Ishikawa (cell line): Measurements from ENCODE around the gene CIITA.

ENCODE experiments used
- CEBPB ChIP-seq: IDR thresholded peaks from 2 replicates; pipeline ENCODE4 v1.6.1; 2012
- CREB1 ChIP-seq: IDR thresholded peaks from 2 replicates; pipeline ENCODE4 v1.6.1; 2012; ENCODE audit warnings: low read depth
- EGR1 ChIP-seq: IDR thresholded peaks from 2 replicates; pipeline ENCODE4 v1.6.1; 2012
- EP300 ChIP-seq: IDR thresholded peaks from 2 replicates; pipeline ENCODE4 v1.6.1; 2012; ENCODE audit warnings: borderline replicate concordance
- FOXM1 ChIP-seq: IDR thresholded peaks from 2 replicates; pipeline ENCODE4 v1.6.1; 2012; ENCODE audit warnings: low read depth, borderline replicate concordance
- NFIC ChIP-seq: IDR thresholded peaks from 2 replicates; pipeline ENCODE4 v1.6.1; 2012
- RAD21 ChIP-seq: IDR thresholded peaks from 2 replicates; pipeline ENCODE4 v1.6.1; 2012; ENCODE audit warnings: low read depth
- REST ChIP-seq: IDR thresholded peaks from 2 replicates; pipeline ENCODE4 v1.6.1; 2012; ENCODE audit warnings: low read depth, mild to moderate bottlenecking
- TAF1 ChIP-seq: IDR thresholded peaks from 2 replicates; pipeline ENCODE4 v1.6.1; 2012; ENCODE audit warnings: low read depth, mild to moderate bottlenecking
- TCF12 ChIP-seq: IDR thresholded peaks from 2 replicates; pipeline ENCODE4 v1.6.1; 2012; ENCODE audit warnings: low read depth
- TEAD4 ChIP-seq: IDR thresholded peaks from 2 replicates; pipeline ENCODE4 v1.6.1; 2012
- USF1 ChIP-seq: IDR thresholded peaks from 2 replicates; pipeline ENCODE4 v1.6.1; 2012
- YY1 ChIP-seq: IDR thresholded peaks from 2 replicates; pipeline ENCODE4 v1.6.1; 2012; ENCODE audit warnings: low read depth
- ZBTB7A ChIP-seq: IDR thresholded peaks from 2 replicates; pipeline ENCODE4 v1.6.1; 2012; ENCODE audit warnings: low read depth
- TF ChIP-seq, protein P1 (sequence below): IDR thresholded peaks from 2 replicates; pipeline ENCODE4 v1.6.1; 2012

CIITA gene

DNA sequence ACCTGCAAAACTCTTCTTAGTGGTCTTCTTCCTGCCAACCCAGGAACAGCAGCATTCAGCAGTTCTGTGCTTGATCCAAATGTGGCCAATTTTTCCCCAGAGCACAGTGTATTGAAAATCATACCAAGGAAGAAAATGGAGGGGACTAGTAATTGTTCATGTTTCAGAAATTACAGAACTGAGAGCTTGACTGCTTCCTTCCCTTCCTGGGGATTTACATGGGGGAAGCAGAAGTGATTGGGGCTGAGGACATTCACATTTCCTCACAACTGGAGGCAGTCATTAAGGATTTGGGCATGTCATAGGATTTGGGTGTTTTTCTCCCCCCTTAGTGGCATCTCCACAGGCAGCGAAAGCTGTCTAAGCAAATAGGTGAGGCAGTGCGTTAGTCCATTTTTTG lies 19.7 kb downstream of the CIITA start:
- no peak for TF ChIP-seq REST
- TF ChIP-seq RAD21 = no peak

DNA sequence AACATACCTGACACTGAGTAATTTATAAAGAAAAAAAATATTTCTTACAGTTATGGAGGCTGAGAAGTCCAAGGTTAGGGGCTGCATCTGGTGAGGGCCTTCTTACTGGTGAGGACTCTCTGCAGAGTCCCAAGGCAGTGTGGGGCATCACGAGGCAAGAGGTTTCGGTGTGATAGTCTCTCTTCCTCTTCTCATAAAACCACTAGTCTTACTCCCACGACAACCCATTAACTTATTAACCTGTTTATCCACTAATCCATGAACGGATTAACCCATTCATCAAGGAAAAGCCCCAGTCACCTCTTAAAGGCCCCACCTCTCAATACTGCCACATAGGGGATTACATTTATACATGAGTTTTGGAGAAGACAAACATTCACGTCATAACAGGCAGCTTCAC lies 20.1 kb downstream of the CIITA start:
- TF ChIP-seq CEBPB (no peak), TAF1 (no peak), NFIC (no peak), EGR1 (no peak), RAD21 (no peak), TCF12 (no peak), YY1 (no peak), USF1 (no peak), EP300 (no peak), TEAD4 (no peak), CREB1 (no peak), FOXM1 (no peak), ZBTB7A (no peak), REST (no peak)
- TF ChIP-seq, protein P1, sequence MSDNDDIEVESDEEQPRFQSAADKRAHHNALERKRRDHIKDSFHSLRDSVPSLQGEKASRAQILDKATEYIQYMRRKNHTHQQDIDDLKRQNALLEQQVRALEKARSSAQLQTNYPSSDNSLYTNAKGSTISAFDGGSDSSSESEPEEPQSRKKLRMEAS = no peak

DNA sequence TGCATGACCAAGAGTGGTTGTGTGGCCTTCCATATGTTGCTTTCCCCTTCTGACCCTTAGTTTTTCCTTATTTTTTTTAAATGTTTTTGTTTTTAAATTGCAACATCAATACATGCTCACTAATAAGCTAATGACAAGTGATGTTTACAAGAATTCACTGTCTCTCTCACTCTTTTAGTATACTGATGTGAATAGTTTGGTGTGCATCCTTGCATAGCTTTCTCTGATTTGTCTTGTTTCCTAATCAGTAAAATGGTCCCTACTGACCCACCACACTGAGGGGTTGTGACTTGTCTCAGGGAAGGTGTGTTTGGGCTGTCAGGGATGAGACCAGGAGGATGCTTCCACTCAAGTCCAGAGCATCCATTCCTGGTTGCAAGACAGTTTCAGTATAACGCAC lies 26.0 kb downstream of the CIITA start:
- TF ChIP-seq EP300 = no peak
- TF ChIP-seq CREB1 = no peak
- no peak for TF ChIP-seq NFIC
- TF ChIP-seq TCF12 = no peak
- TF ChIP-seq TAF1 = no peak
- no peak for TF ChIP-seq USF1
- TF ChIP-seq, protein P1 = no peak
- no peak for TF ChIP-seq FOXM1
- TF ChIP-seq ZBTB7A = no peak
- no peak for TF ChIP-seq EGR1
- no peak for TF ChIP-seq CEBPB
- no peak for TF ChIP-seq YY1
- no peak for TF ChIP-seq REST
- TF ChIP-seq RAD21 = no peak
- TF ChIP-seq TEAD4 = no peak

GRCh38 chr16:10906482-10906881 lies 29.5 kb downstream of the CIITA start:
- TF ChIP-seq, protein P1 = no peak
- no peak for TF ChIP-seq TAF1
- TF ChIP-seq EGR1 = no peak
- no peak for TF ChIP-seq RAD21
- TF ChIP-seq CREB1 = no peak
- no peak for TF ChIP-seq NFIC
- no peak for TF ChIP-seq EP300
- no peak for TF ChIP-seq TCF12
